Keratinocyte (primary cell): Measurements from ENCODE around the gene CFAP58. TPM values are rescaled to one million over a fixed set of nuclear protein-coding genes. Genes with fewer than 3 reads are reported as not detected.
A peak's percentile ranks its signal among the peaks of the same experiment; 100 is the strongest.

Experiments
- DNase-seq: peaks from one replicate; pipeline ENCODE4 v3.0.0-alpha.2; 2011; ENCODE audit warnings: low read depth, missing footprints, low spot score
- FAIRE-seq: peaks from 2 replicates; lab custom pipeline; 2011; peaks lifted over from hg19 to GRCh38; lab: Jason Lieb, UNC
- H2AFZ ChIP-seq: 2 replicates; pipeline ENCODE4 v1.6.0; 2012; ENCODE audit warnings: low read length, control low read depth, inconsistent platforms; ENCODE audit not compliant: control insufficient read depth
- H3K27ac ChIP-seq: 2 replicates; pipeline ENCODE4 v1.5.1; 2011; ENCODE audit warnings: low read length; ENCODE audit not compliant: control insufficient read depth, insufficient read depth
- H3K27me3 ChIP-seq: 3 replicates; pipeline ENCODE4 v1.6.0; 2011; ENCODE audit warnings: low read length; ENCODE audit not compliant: control insufficient read depth, insufficient read depth; ENCODE audit errors: extremely low read depth
- H3K36me3 ChIP-seq, 2 experiments: 2 replicates in 1 of 2; 3 replicates in 1 of 2; pipeline ENCODE4 v1.5.1; 2011; ENCODE audit warnings: low read length in 2 of 2, mild to moderate bottlenecking in 1 of 2; ENCODE audit not compliant: control insufficient read depth in 2 of 2, insufficient read depth in 2 of 2; ENCODE audit errors: extremely low read depth in 1 of 2
- H3K4me1 ChIP-seq: 3 replicates; pipeline ENCODE4 v1.5.1; 2011; ENCODE audit warnings: low read length; ENCODE audit not compliant: control insufficient read depth, insufficient read depth; ENCODE audit errors: extremely low read depth
- H3K4me2 ChIP-seq: 3 replicates; pipeline ENCODE4 v1.6.0; 2011; ENCODE audit warnings: low read depth, low read length; ENCODE audit not compliant: control insufficient read depth, insufficient read depth; ENCODE audit errors: extremely low read depth
- H3K4me3 ChIP-seq, 3 experiments: fragments of 200-600 bp in 1 of 3; sonication (generic) in 1 of 3; 2 replicates in 2 of 3; 3 replicates in 1 of 3; pipeline ENCODE4 v1.5.1; 2011 to 2016; ENCODE audit warnings: low read length in 3 of 3, mild to moderate bottlenecking in 3 of 3, control low read depth in 2 of 3, inconsistent platforms in 1 of 3, low read depth in 1 of 3, mixed read lengths in 1 of 3, mixed run types in 1 of 3, moderate library complexity in 1 of 3; ENCODE audit not compliant: control insufficient read depth in 2 of 3, insufficient read depth in 2 of 3; ENCODE audit errors: extremely low read depth in 1 of 3
- H3K79me2 ChIP-seq: 2 replicates; pipeline ENCODE4 v1.6.0; 2012; ENCODE audit warnings: low read length; ENCODE audit not compliant: control insufficient read depth, insufficient read depth
- H3K9ac ChIP-seq: 3 replicates; pipeline ENCODE4 v1.6.0; 2011; ENCODE audit warnings: low read length; ENCODE audit not compliant: control insufficient read depth, insufficient read depth; ENCODE audit errors: extremely low read depth
- H3K9me1 ChIP-seq: 3 replicates; pipeline ENCODE4 v1.6.0; 2011; ENCODE audit warnings: low read length; ENCODE audit not compliant: control insufficient read depth, insufficient read depth; ENCODE audit errors: extremely low read depth
- H3K9me3 ChIP-seq: 2 replicates; pipeline ENCODE4 v1.5.1; 2012; ENCODE audit warnings: low read depth, low read length; ENCODE audit not compliant: control insufficient read depth
- H4K20me1 ChIP-seq: 3 replicates; pipeline ENCODE4 v1.6.0; 2011; ENCODE audit warnings: low read length; ENCODE audit not compliant: control insufficient read depth, insufficient read depth; ENCODE audit errors: extremely low read depth
- EZH2 ChIP-seq: IDR thresholded peaks from one replicate; pipeline ENCODE4 v1.6.1; 2012; ENCODE audit warnings: inconsistent platforms, mild to moderate bottlenecking, low read length, moderate library complexity
- dilution Hi-C: fragments of 300-500 bp; cut with MboI; formaldehyde crosslinking; loops from one replicate; pipeline ENCODE4 v1.7.0; 2020; ENCODE audit warnings: low sequenced_read_pairs; ENCODE audit not compliant: extremely low pct_ligation_motif_present
- polyA plus RNA-seq, 5 experiments: library from polyadenylated mRNA; depleted of rRNA in 3 of 5; stranded (reverse) in 3 of 5; stranded (forward) in 1 of 5; unstranded in 1 of 5; fragments of >200 nt; gene quantifications; 1 replicate in 1 of 5; 2 replicates in 3 of 5; 3 replicates in 1 of 5; pipeline versions ENCODE4 v1.2.1 to v1.2.3, GENCODE V29; 2011 to 2012; ENCODE audit warnings: missing spikeins in 2 of 5, low read depth in 1 of 5, low replicate concordance in 1 of 5
- TF ChIP-seq, protein P1 (sequence below), 3 experiments: IDR thresholded peaks in 1 of 3; conservative IDR thresholded peaks in 1 of 3; optimal IDR thresholded peaks in 1 of 3; 2 replicates in 2 of 3; 3 replicates in 1 of 3; pipeline versions ENCODE3 to v1.5.1; 2011; ENCODE audit warnings: low read length in 3 of 3, mild to moderate bottlenecking in 3 of 3, moderate library complexity in 2 of 3, control low read depth in 1 of 3, inconsistent platforms in 1 of 3; ENCODE audit not compliant: insufficient read depth in 2 of 3; ENCODE audit errors: extremely low read depth in 1 of 3

Gene CFAP58
- polyA plus RNA-seq, 1 donor (not counting 4 experiments of a cell fraction or from before 2014, with no cell fraction given) = 2.3 TPM

DNA sequence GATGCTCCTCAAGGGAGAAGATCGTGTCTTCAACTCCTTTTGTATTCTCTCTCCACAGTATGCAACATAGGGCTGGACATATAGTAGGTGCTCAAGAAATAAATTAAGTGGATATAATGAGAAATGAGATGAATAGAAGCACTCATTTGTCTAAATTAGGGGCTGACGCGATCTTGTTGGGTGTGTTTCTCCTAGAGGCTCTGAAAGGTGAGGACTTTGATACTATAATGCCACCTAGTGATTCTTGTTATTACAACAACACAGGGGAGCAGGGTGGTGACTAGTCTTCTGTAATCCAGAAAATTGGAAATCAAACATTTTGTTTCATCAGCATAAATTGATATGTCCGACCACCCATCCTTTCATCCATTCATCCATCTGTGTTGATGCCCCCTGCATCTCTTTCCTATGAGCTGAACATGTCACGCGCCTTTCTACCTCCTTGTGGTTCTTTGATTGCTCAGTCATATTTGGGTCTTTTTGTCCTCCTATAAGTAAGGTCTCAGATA lies 3.5 kb upstream of the CFAP58 start:
- H3K27ac ChIP-seq = peak overlapping the region; percentile 83
- dilution Hi-C loops = no loop called here
- no peaks in the 10 kb centered on the region for H3K79me2 ChIP-seq
- H3K9me1 ChIP-seq = no peaks in the 10 kb centered on the region
- peak overlapping the region in 1 of 3 experiments; percentile 18 for H3K4me3 ChIP-seq
- H4K20me1 ChIP-seq = no peaks in the 10 kb centered on the region
- H3K36me3 ChIP-seq = no peaks in the 10 kb centered on the region
- peak overlapping the region; percentile 78 for H3K4me2 ChIP-seq
- no peaks in the 10 kb centered on the region for H3K9me3 ChIP-seq
- no peak for FAIRE-seq
- no peak for TF ChIP-seq EZH2
- TF ChIP-seq, protein P1, sequence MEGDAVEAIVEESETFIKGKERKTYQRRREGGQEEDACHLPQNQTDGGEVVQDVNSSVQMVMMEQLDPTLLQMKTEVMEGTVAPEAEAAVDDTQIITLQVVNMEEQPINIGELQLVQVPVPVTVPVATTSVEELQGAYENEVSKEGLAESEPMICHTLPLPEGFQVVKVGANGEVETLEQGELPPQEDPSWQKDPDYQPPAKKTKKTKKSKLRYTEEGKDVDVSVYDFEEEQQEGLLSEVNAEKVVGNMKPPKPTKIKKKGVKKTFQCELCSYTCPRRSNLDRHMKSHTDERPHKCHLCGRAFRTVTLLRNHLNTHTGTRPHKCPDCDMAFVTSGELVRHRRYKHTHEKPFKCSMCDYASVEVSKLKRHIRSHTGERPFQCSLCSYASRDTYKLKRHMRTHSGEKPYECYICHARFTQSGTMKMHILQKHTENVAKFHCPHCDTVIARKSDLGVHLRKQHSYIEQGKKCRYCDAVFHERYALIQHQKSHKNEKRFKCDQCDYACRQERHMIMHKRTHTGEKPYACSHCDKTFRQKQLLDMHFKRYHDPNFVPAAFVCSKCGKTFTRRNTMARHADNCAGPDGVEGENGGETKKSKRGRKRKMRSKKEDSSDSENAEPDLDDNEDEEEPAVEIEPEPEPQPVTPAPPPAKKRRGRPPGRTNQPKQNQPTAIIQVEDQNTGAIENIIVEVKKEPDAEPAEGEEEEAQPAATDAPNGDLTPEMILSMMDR (optimal IDR thresholded peaks at IDR 0.05 in 1 of 3, IDR thresholded peaks at IDR 0.05 in 1 of 3, conservative IDR thresholded peaks at IDR 0.05 in 1 of 3; ENCODE audit: extremely low read depth in 1 of 3, insufficient read depth in 2 of 3, low read length in 3 of 3) = peak; percentile 43 to 62 (median 55)
- H2AFZ ChIP-seq = peak overlapping the region; percentile 67
- DNase-seq = no peak
- H3K4me1 ChIP-seq = peaks cover 38% of the 10 kb centered on the region
- peaks cover 8% of the 10 kb centered on the region for H3K27me3 ChIP-seq
- peak overlapping the region; percentile 62 for H3K9ac ChIP-seq

DNA sequence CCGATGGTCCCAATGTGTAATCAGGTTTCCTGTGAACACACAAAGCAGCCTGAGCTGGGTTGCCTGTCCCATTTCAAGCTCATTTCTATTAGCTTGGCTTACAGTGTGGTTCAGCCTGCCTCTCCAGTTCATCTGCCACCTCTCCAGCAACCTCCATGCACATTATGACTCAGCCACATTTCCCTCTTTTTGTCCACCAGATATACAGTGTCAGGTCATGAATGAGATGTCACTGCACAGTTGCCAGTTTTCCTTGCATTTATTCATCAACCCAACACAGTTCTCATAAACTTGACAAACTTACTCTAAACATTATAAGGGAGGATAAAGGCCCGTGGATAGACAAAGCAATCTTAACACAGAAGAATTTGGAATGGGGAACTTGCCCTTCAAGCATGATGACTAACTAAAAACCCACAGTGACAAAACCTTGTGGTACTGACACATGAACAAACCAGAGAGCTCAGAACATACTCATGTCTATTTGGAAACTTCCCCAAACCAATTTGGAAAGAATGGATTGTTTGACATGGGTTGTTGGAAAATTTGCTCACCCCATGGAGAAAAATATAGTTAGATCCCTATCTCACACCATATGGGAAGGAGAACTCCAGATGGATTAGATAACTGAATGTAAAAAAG lies 2.5 kb upstream of the CFAP58 start:
- Histone ChIP-seq H4K20me1 (no peaks in the 10 kb centered on the region), H3K9me3 (no peaks in the 10 kb centered on the region), H3K36me3 (no peaks in the 10 kb centered on the region), H3K4me2 (peak overlapping the region; percentile 42), H3K4me1 (peaks cover 38% of the 10 kb centered on the region), H3K9ac (peak overlapping the region; percentile 20), H3K79me2 (no peaks in the 10 kb centered on the region), H3K4me3 (no peak overlapping the region), H3K27ac (peak overlapping the region; percentile 64), H3K9me1 (no peaks in the 10 kb centered on the region), H2AFZ (no peak overlapping the region), H3K27me3 (peaks cover 8% of the 10 kb centered on the region)
- FAIRE-seq = peak; percentile 66
- no peak for TF ChIP-seq EZH2
- TF ChIP-seq, protein P1 (optimal IDR thresholded peaks at IDR 0.05 in 1 of 3, IDR thresholded peaks at IDR 0.05 in 1 of 3, conservative IDR thresholded peaks at IDR 0.05 in 1 of 3; ENCODE audit: extremely low read depth in 1 of 3, insufficient read depth in 2 of 3, low read length in 3 of 3) = no peak
- dilution Hi-C loops = no loop called here
- no peak for DNase-seq
